Osteoblast (primary cell): Measurements from ENCODE around the gene FAM117A. TPM values are rescaled to one million over a fixed set of nuclear protein-coding genes. Genes with fewer than 3 reads are reported as not detected.
A peak's percentile ranks its signal among the peaks of the same experiment; 100 is the strongest.

ENCODE experiments used
- DNase-seq: peaks from one replicate; pipeline ENCODE4 v3.0.0; 2011; ENCODE audit warnings: low spot score, mixed read lengths; ENCODE audit not compliant: insufficient read length; ENCODE audit errors: missing footprints
- H2AFZ ChIP-seq: 2 replicates; pipeline ENCODE4 v1.6.0; 2011; ENCODE audit warnings: mild to moderate bottlenecking, low read length
- H3K27ac ChIP-seq: 2 replicates; pipeline ENCODE4 v1.5.1; 2011; ENCODE audit warnings: mild to moderate bottlenecking, low read depth, low read length, moderate library complexity
- H3K27me3 ChIP-seq: 2 replicates; pipeline ENCODE4 v1.6.0; 2012; ENCODE audit warnings: mild to moderate bottlenecking, control low read depth, inconsistent platforms, low read length, moderate library complexity; ENCODE audit not compliant: insufficient read depth
- H3K36me3 ChIP-seq: 2 replicates; pipeline ENCODE4 v1.5.1; 2011; ENCODE audit warnings: mild to moderate bottlenecking, low read length, control low read depth, moderate library complexity; ENCODE audit not compliant: insufficient read depth
- H3K4me1 ChIP-seq: 2 replicates; pipeline ENCODE4 v1.5.1; 2011; ENCODE audit warnings: mild to moderate bottlenecking, low read length, control low read depth, moderate library complexity; ENCODE audit not compliant: insufficient read depth
- H3K4me2 ChIP-seq: 2 replicates; pipeline ENCODE4 v1.6.0; 2011; ENCODE audit warnings: mild to moderate bottlenecking, low read length; ENCODE audit not compliant: insufficient read depth
- H3K4me3 ChIP-seq: fragments of 200-600 bp; sonication (generic); 3 replicates; pipeline ENCODE4 v1.5.1; 2012; ENCODE audit warnings: mild to moderate bottlenecking, low read length, inconsistent platforms; ENCODE audit not compliant: insufficient read depth
- H3K79me2 ChIP-seq: 2 replicates; pipeline ENCODE4 v1.6.0; 2012; ENCODE audit warnings: mild to moderate bottlenecking, low read length, control low read depth, inconsistent platforms; ENCODE audit not compliant: insufficient read depth
- H3K9me3 ChIP-seq: 2 replicates; pipeline ENCODE4 v1.5.1; 2011; ENCODE audit warnings: low read depth, low read length, control low read depth
- H4K20me1 ChIP-seq: 2 replicates; pipeline ENCODE4 v1.6.0; 2012; ENCODE audit warnings: mild to moderate bottlenecking, low read length, control low read depth; ENCODE audit not compliant: insufficient read depth
- CTCF ChIP-seq: IDR thresholded peaks from 2 replicates; pipeline ENCODE4 v1.5.1; 2011; ENCODE audit warnings: mild to moderate bottlenecking, low read depth, low read length, moderate library complexity; ENCODE audit errors: extremely low read depth
- total RNA-seq: library from RNA; depleted of rRNA; stranded (reverse); fragments of >200 nt; gene quantifications from 2 replicates; pipeline ENCODE4 v1.2.3, GENCODE V29; 2012

The FAM117A gene
- total RNA-seq, 1 donor, result 8.7 TPM

GRCh38 chr17:49703557-49704277 is 60.2 kb downstream of the FAM117A start:
- no peak overlapping the region for H2AFZ ChIP-seq
- peaks cover 22% of the 10 kb centered on the region for H3K79me2 ChIP-seq
- no peaks in the 10 kb centered on the region for H3K27me3 ChIP-seq
- no peak overlapping the region for H3K4me3 ChIP-seq
- peak; percentile 78 for DNase-seq
- peak; percentile 72 for TF ChIP-seq CTCF
- H3K4me2 ChIP-seq, result no peak overlapping the region
- no peak overlapping the region for H3K27ac ChIP-seq
- no peaks in the 10 kb centered on the region for H3K9me3 ChIP-seq
- peaks cover 2% of the 10 kb centered on the region for H4K20me1 ChIP-seq
- H3K4me1 ChIP-seq, result peaks cover 16% of the 10 kb centered on the region
- peaks cover 56% of the 10 kb centered on the region for H3K36me3 ChIP-seq

GRCh38 chr17:49700960-49701359 is 63.0 kb downstream of the FAM117A start:
- Histone ChIP-seq H3K27me3 (no peaks in the 10 kb centered on the region), H3K27ac (no peak overlapping the region), H3K9me3 (no peaks in the 10 kb centered on the region), H2AFZ (no peak overlapping the region), H3K36me3 (peaks cover 55% of the 10 kb centered on the region), H4K20me1 (peaks cover 2% of the 10 kb centered on the region), H3K4me3 (no peak overlapping the region), H3K4me2 (no peak overlapping the region), H3K4me1 (peaks cover 6% of the 10 kb centered on the region), H3K79me2 (peaks cover 5% of the 10 kb centered on the region)
- TF ChIP-seq CTCF, result no peak
- DNase-seq, result no peak

GRCh38 chr17:49699966-49700575 is 63.9 kb downstream of the FAM117A start:
- Histone ChIP-seq H3K27ac (no peak overlapping the region), H4K20me1 (peaks cover 2% of the 10 kb centered on the region), H3K4me3 (no peak overlapping the region), H3K27me3 (no peaks in the 10 kb centered on the region), H3K36me3 (peaks cover 46% of the 10 kb centered on the region), H2AFZ (no peak overlapping the region), H3K9me3 (no peaks in the 10 kb centered on the region), H3K79me2 (no peaks in the 10 kb centered on the region), H3K4me1 (peaks cover 14% of the 10 kb centered on the region), H3K4me2 (no peak overlapping the region)
- TF ChIP-seq CTCF, result no peak
- DNase-seq, result no peak

GRCh38 chr17:49698005-49698404 is 65.9 kb downstream of the FAM117A start:
- Histone ChIP-seq H3K4me1 (peaks cover 18% of the 10 kb centered on the region), H3K36me3 (peaks cover 27% of the 10 kb centered on the region), H3K4me3 (no peak overlapping the region), H2AFZ (no peak overlapping the region), H4K20me1 (no peaks in the 10 kb centered on the region), H3K79me2 (no peaks in the 10 kb centered on the region), H3K27ac (no peak overlapping the region), H3K9me3 (no peaks in the 10 kb centered on the region), H3K4me2 (no peak overlapping the region), H3K27me3 (no peaks in the 10 kb centered on the region)
- no peak for DNase-seq
- TF ChIP-seq CTCF, result no peak
